IMR-90 (cell line): ENCODE results near the gene MT1A. TPM values are rescaled to one million over a fixed set of nuclear protein-coding genes. Genes with fewer than 3 reads are reported as not detected.

Source experiments
- ATAC-seq: fragments of 200-7000 bp; cut with Tn5 transposase; 2 replicates; pipeline ENCODE4 v1.9.1; 2020; ENCODE audit warnings: low read depth, mild to moderate bottlenecking, moderate library complexity
- BruUV-seq: library from RNA; stranded (reverse); fragments of 400-500 nt; replicated peaks from 2 replicates; lab custom pipeline; 2021; lab: Mats Ljungman, UMichigan
- CTCF ChIA-PET: fragments of 300-600 bp; formaldehyde crosslinking; extraction: SDS; loops from one replicate; lab custom pipeline; 2021; ENCODE audit warnings: antibody characterized with exemption; lab: Yijun Ruan, JAX
- POLR2A ChIA-PET: fragments of 300-600 bp; sonication (Branson Sonifier 250); formaldehyde crosslinking; loops from one replicate; lab custom pipeline; 2022; ENCODE audit warnings: antibody characterized with exemption; ENCODE audit not compliant: unreplicated experiment; lab: Charles Lee
- DNase-seq: peaks from one replicate; pipeline ENCODE4 v3.0.0; 2013
- H2AFZ ChIP-seq: replicated peaks from 2 replicates; pipeline ENCODE3; 2013; ENCODE audit warnings: low read length, mild to moderate bottlenecking; ENCODE audit not compliant: poor library complexity
- H2AK5ac ChIP-seq: 2 replicates; pipeline ENCODE4 v1.6.1; 2013; ENCODE audit warnings: low read depth, low read length, inconsistent platforms
- H2AK9ac ChIP-seq: replicated peaks from 2 replicates; pipeline ENCODE3; 2013; ENCODE audit warnings: mild to moderate bottlenecking, low read depth, low read length, moderate library complexity; ENCODE audit not compliant: poor library complexity
- H2BK120ac ChIP-seq: 2 replicates; pipeline ENCODE4 v1.6.1; 2013; ENCODE audit warnings: low read depth, low read length, inconsistent platforms
- H2BK15ac ChIP-seq: 3 replicates; pipeline ENCODE4 v1.6.1; 2013; ENCODE audit warnings: low read depth, low read length, inconsistent platforms
- H2BK20ac ChIP-seq: 2 replicates; pipeline ENCODE4 v1.6.1; 2013; ENCODE audit warnings: low read depth, mild to moderate bottlenecking, inconsistent platforms, low read length, moderate library complexity
- H2BK5ac ChIP-seq: 2 replicates; pipeline ENCODE4 v1.6.1; 2013; ENCODE audit warnings: mild to moderate bottlenecking, low read depth, low read length, inconsistent platforms; ENCODE audit not compliant: poor library complexity, severe bottlenecking
- H3K14ac ChIP-seq: replicated peaks from 2 replicates; pipeline ENCODE4 v1.6.1; 2013; ENCODE audit warnings: low read depth, low read length, inconsistent platforms
- H3K18ac ChIP-seq: 2 replicates; pipeline ENCODE4 v1.6.1; 2013; ENCODE audit warnings: low read depth, low read length, control low read depth
- H3K23ac ChIP-seq: 2 replicates; pipeline ENCODE4 v1.6.1; 2013; ENCODE audit warnings: low read depth, low read length, inconsistent platforms
- H3K27ac ChIP-seq: 2 replicates; pipeline ENCODE4 v1.5.1; 2013; ENCODE audit warnings: mild to moderate bottlenecking, control low read depth, low read length; ENCODE audit not compliant: insufficient read depth
- H3K27me3 ChIP-seq: 2 replicates; pipeline ENCODE4 v1.6.1; 2013; ENCODE audit warnings: low read length; ENCODE audit not compliant: control insufficient read depth, insufficient read depth
- H3K36me3 ChIP-seq: 2 replicates; pipeline ENCODE4 v1.6.1; 2013; ENCODE audit warnings: low read length, mixed read lengths; ENCODE audit not compliant: control insufficient read depth, insufficient read depth
- H3K4ac ChIP-seq: 2 replicates; pipeline ENCODE4 v1.6.1; 2013; ENCODE audit warnings: low read depth, low read length, inconsistent platforms
- H3K4me1 ChIP-seq: 2 replicates; pipeline ENCODE4 v1.6.1; 2013; ENCODE audit warnings: low read length, mixed read lengths; ENCODE audit not compliant: control insufficient read depth, insufficient read depth
- H3K4me2 ChIP-seq: 2 replicates; pipeline ENCODE4 v1.6.1; 2013; ENCODE audit warnings: low read depth, mild to moderate bottlenecking, control low read depth, low read length, moderate library complexity
- H3K4me3 ChIP-seq: 2 replicates; pipeline ENCODE4 v1.5.1; 2013; ENCODE audit warnings: low read depth, mild to moderate bottlenecking, control low read depth, low read length, moderate library complexity; ENCODE audit not compliant: insufficient read depth
- H3K56ac ChIP-seq: 2 replicates; pipeline ENCODE4 v1.6.1; 2013; ENCODE audit warnings: low read length, inconsistent platforms; ENCODE audit not compliant: insufficient read depth; ENCODE audit errors: extremely low read depth
- H3K79me1 ChIP-seq, 2 experiments: 2 replicates each; pipeline ENCODE4 v1.6.1; 2013; ENCODE audit warnings: low read length in 2 of 2, inconsistent platforms in 1 of 2, low read depth in 1 of 2
- H3K9ac ChIP-seq: 2 replicates; pipeline ENCODE4 v1.6.1; 2013; ENCODE audit warnings: low read depth, low read length, control low read depth
- H3K9me1 ChIP-seq: 2 replicates; pipeline ENCODE4 v1.6.1; 2013; ENCODE audit warnings: low read length, inconsistent platforms; ENCODE audit not compliant: insufficient read depth
- H3K9me3 ChIP-seq: 2 replicates; pipeline ENCODE4 v1.6.1; 2013; ENCODE audit warnings: low read length; ENCODE audit not compliant: control insufficient read depth, insufficient read depth
- H4K20me1 ChIP-seq: 2 replicates; pipeline ENCODE4 v1.6.1; 2013; ENCODE audit warnings: low read length, inconsistent platforms; ENCODE audit not compliant: insufficient read depth
- H4K5ac ChIP-seq: 2 replicates; pipeline ENCODE4 v1.6.1; 2013; ENCODE audit warnings: mild to moderate bottlenecking, low read depth, low read length, control low read depth
- H4K8ac ChIP-seq, 2 experiments: 2 replicates each; pipeline ENCODE4 v1.6.1; 2013; ENCODE audit warnings: low read depth in 2 of 2, low read length in 2 of 2, control low read depth in 1 of 2, inconsistent platforms in 1 of 2
- H4K91ac ChIP-seq: 2 replicates; pipeline ENCODE4 v1.6.1; 2013; ENCODE audit warnings: low read depth, low read length, inconsistent platforms; ENCODE audit not compliant: insufficient read depth
- BHLHE40 ChIP-seq: fragments of 150-350 bp; IDR thresholded peaks from 2 replicates; pipeline ENCODE4 v1.6.1; 2016; ENCODE audit warnings: mild to moderate bottlenecking, low read depth, low read length
- CEBPB ChIP-seq: IDR thresholded peaks from 2 replicates; pipeline ENCODE4 v1.6.1; 2012; ENCODE audit warnings: low read depth, low read length, improper control_type of control experiment
- CHD1 ChIP-seq: IDR thresholded peaks from 2 replicates; pipeline ENCODE4 v1.6.1; 2012; ENCODE audit warnings: low read depth, low read length, improper control_type of control experiment
- CTCF ChIP-seq: conservative IDR thresholded peaks from 2 replicates; pipeline ENCODE4 v1.5.1; 2012; ENCODE audit warnings: mild to moderate bottlenecking, low read depth, low read length, improper control_type of control experiment
- ELK1 ChIP-seq: fragments of 150-350 bp; IDR thresholded peaks from 2 replicates; pipeline ENCODE4 v1.6.1; 2016; ENCODE audit warnings: low read depth, mild to moderate bottlenecking, low read length, moderate library complexity, borderline replicate concordance
- FOS ChIP-seq: fragments of 150-350 bp; IDR thresholded peaks from 2 replicates; pipeline ENCODE4 v1.6.1; 2016; ENCODE audit warnings: low read depth, low read length
- MAFK ChIP-seq: IDR thresholded peaks from 2 replicates; pipeline ENCODE4 v1.6.1; 2012; ENCODE audit warnings: low read depth, low read length, improper control_type of control experiment
- MAZ ChIP-seq: IDR thresholded peaks from 2 replicates; pipeline ENCODE4 v1.6.1; 2012; ENCODE audit warnings: low read depth, mild to moderate bottlenecking, low read length, improper control_type of control experiment, moderate library complexity, borderline replicate concordance
- MXI1 ChIP-seq: IDR thresholded peaks from 2 replicates; pipeline ENCODE4 v1.6.1; 2012; ENCODE audit warnings: low read depth, mild to moderate bottlenecking, low read length, moderate library complexity, borderline replicate concordance
- NFE2L2 ChIP-seq: fragments of 150-350 bp; IDR thresholded peaks from 2 replicates; pipeline ENCODE4 v1.6.1; 2016; ENCODE audit warnings: low read depth, mild to moderate bottlenecking, low read length
- POLR2A ChIP-seq: IDR thresholded peaks from 2 replicates; pipeline ENCODE4 v1.6.1; 2012; ENCODE audit warnings: mild to moderate bottlenecking, low read depth, low read length
- RAD21 ChIP-seq: IDR thresholded peaks from 2 replicates; pipeline ENCODE4 v1.6.1; 2012; ENCODE audit warnings: low read length, improper control_type of control experiment
- RCOR1 ChIP-seq: IDR thresholded peaks from 2 replicates; pipeline ENCODE4 v1.6.1; 2012; ENCODE audit warnings: mild to moderate bottlenecking, low read length, improper control_type of control experiment; ENCODE audit not compliant: insufficient replicate concordance
- RFX5 ChIP-seq: IDR thresholded peaks from 2 replicates; pipeline ENCODE4 v1.8.0; 2012; ENCODE audit warnings: low read depth, mild to moderate bottlenecking, low read length, moderate library complexity
- USF2 ChIP-seq: fragments of 150-350 bp; IDR thresholded peaks from 2 replicates; pipeline ENCODE4 v1.6.1; 2017; ENCODE audit warnings: mild to moderate bottlenecking, antibody characterized with exemption, low read length, low read depth
- WGBS, 2 experiments: methylation state at CpG; one replicate each; pipeline versions ENCODE4 v1.1.5 to v1.1.7; 2013; ENCODE audit warnings: missing lambda C conversion rate in 2 of 2; ENCODE audit not compliant: insufficient read length in 1 of 2; ENCODE audit errors: extremely low coverage in 2 of 2; 5-methylcytosine and 5-hydroxymethylcytosine counted together
- dilution Hi-C: fragments of 300-500 bp; cut with HindIII; formaldehyde crosslinking; loops from one replicate; pipeline ENCODE4 v1.14.3; 2018; ENCODE audit warnings: low sequenced_read_pairs; ENCODE audit not compliant: unreplicated experiment
- in situ Hi-C: fragments of 300-500 bp; cut with MboI; formaldehyde crosslinking; loops from 3 replicates; pipeline ENCODE4 v1.14.3; 2019; ENCODE audit warnings: low sequenced_read_pairs, inconsistent platforms, mixed read lengths
- intact Hi-C: fragments of 100-400 bp; cut with micrococcal nuclease; formaldehyde crosslinking; loops from 2 replicates; pipeline ENCODE4 v1.10.0; 2022
- polyA plus RNA-seq, 3 experiments: library from polyadenylated mRNA; depleted of rRNA; stranded (reverse); fragments of >200 nt; gene quantifications; 2 replicates each; pipeline ENCODE4 v1.2.3, GENCODE V29; 2012; ENCODE audit warnings: low replicate concordance in 1 of 3
- total RNA-seq: library from RNA; depleted of rRNA; stranded (reverse); fragments of >200 nt; gene quantifications from 2 replicates; pipeline ENCODE4 v1.2.3, GENCODE V29; 2012

MT1A gene
- total and polyA plus RNA-seq, 2 of the 4 experiments (the other 2 are of a cell fraction) = 1.6 TPM; not detected in 1

- intact Hi-C loops = no loop called here
- H4K8ac ChIP-seq = no peak within 1 kb of the TSS
Measured at GRCh38 chr16:56669005-56669839, 30.8 kb downstream of the MT1A start, which contains the start of gene MT1H. MT1H (plus strand) TSS chr16:56669814; CDS start chr16:56669885, 71 bp downstream.

More at GRCh38 chr16:56669005-56669839, 30.8 kb downstream of the MT1A start, which contains the start of gene MT1H:
- Histone ChIP-seq H3K4me1 (peaks cover 13% of the 10 kb centered on the region), H3K27me3 (peaks cover 60% of the 10 kb centered on the region), H4K20me1 (peaks cover 4% of the 10 kb centered on the region; the same call in 1 of the 2 replicates), H3K4me3 (no peak within 1 kb of the TSS), H3K4me2 (no peak within 1 kb of the TSS), H2AK9ac (no peak within 1 kb of the TSS), H2BK120ac (no peak within 1 kb of the TSS), H3K4ac (no peak within 1 kb of the TSS), H3K23ac (no peak within 1 kb of the TSS), H4K5ac (no peak within 1 kb of the TSS), H3K9ac (no peak within 1 kb of the TSS), H2BK20ac (no peak within 1 kb of the TSS), H2BK5ac (no peak within 1 kb of the TSS), H3K79me1 (no peaks in the 10 kb centered on the region), H3K9me1 (peaks cover 5% of the 10 kb centered on the region), H3K56ac (no peak within 1 kb of the TSS), H3K9me3 (no peaks in the 10 kb centered on the region), H3K36me3 (no peaks in the 10 kb centered on the region), H3K14ac (no peak within 1 kb of the TSS), H2BK15ac (no peak within 1 kb of the TSS), H3K18ac (no peak within 1 kb of the TSS), H3K27ac (no peak within 1 kb of the TSS), H2AFZ (no peak within 1 kb of the TSS), H2AK5ac (no peak within 1 kb of the TSS; the same call in 1 of the 2 replicates), H4K91ac (no peak within 1 kb of the TSS)
- BruUV-seq = no TSS peak
- in situ Hi-C loops = no loop called here
- dilution Hi-C loops = no loop called here
- no peak for ATAC-seq
- CTCF ChIA-PET = no interaction called here
- no peak for TF ChIP-seq FOS
- TF ChIP-seq BHLHE40 = no peak
- TF ChIP-seq CTCF = no peak
- TF ChIP-seq MAZ = no peak
- no peak for TF ChIP-seq RCOR1
- no peak for TF ChIP-seq NFE2L2
- no peak for TF ChIP-seq ELK1
- TF ChIP-seq POLR2A = no peak
- no peak for TF ChIP-seq USF2
- no peak for TF ChIP-seq RAD21
- no peak for TF ChIP-seq RFX5
- TF ChIP-seq MXI1 = no peak
- TF ChIP-seq CHD1 = no peak
- TF ChIP-seq MAFK = no peak
- TF ChIP-seq CEBPB = no peak
- no peak for DNase-seq
- POLR2A ChIA-PET = no interaction called here
- WGBS, 2 experiments = 28% methylated on average over 28 of the region's 38 CpGs; no CpG with 5 or more reads in 1 of the 2 experiments
